GOT3 (cell line): ENCODE measurements around the gene FAM90A1.
"Not testable (repeated sequence)": the region's sequence is repeated elsewhere in the genome, so short reads cannot be mapped to it uniquely, and the experiment has no call there.

ENCODE experiments used
- DNase-seq: peaks from one replicate; lab custom pipeline; 2025; ENCODE audit warnings: mixed read lengths; lab: John Stamatoyannopoulos, UW

FAM90A1 gene

GRCh38 chr12:8226992-8227731, at the start of gene FAM90A1:
Gene FAM90A1, minus strand, starts transcription at chr12:8227618. Its CDS starts 2,786 bp downstream, at chr12:8224832.
- not testable (repeated sequence) for DNase-seq

GRCh38 chr12:8276397-8276796, 49.0 kb upstream of the FAM90A1 start:
- DNase-seq, result not testable (repeated sequence)

- DNase-seq, result not testable (repeated sequence)
Measured at GRCh38 chr12:8266706-8267105, 39.3 kb upstream of the FAM90A1 start.

GRCh38 chr12:8264236-8264635, 36.8 kb upstream of the FAM90A1 start:
- DNase-seq, result not testable (repeated sequence)

- DNase-seq, result not testable (repeated sequence)
Measured at GRCh38 chr12:8261111-8261554, 33.7 kb upstream of the FAM90A1 start.

- DNase-seq, result not testable (repeated sequence)
Measured at GRCh38 chr12:8256356-8256755, 28.9 kb upstream of the FAM90A1 start.

GRCh38 chr12:8254705-8255104, 27.3 kb upstream of the FAM90A1 start:
- DNase-seq, result not testable (repeated sequence)

- DNase-seq, result not testable (repeated sequence)
Measured at GRCh38 chr12:8252056-8252818, 24.8 kb upstream of the FAM90A1 start.

- not testable (repeated sequence) for DNase-seq
Measured at GRCh38 chr12:8251616-8252015, 24.2 kb upstream of the FAM90A1 start.

- not testable (repeated sequence) for DNase-seq
Measured at GRCh38 chr12:8246941-8247535, 19.6 kb upstream of the FAM90A1 start.

- not testable (repeated sequence) for DNase-seq
Measured at GRCh38 chr12:8243682-8244161, 16.3 kb upstream of the FAM90A1 start.

GRCh38 chr12:8242880-8243681, 15.7 kb upstream of the FAM90A1 start:
- DNase-seq, result peak; percentile 99

GRCh38 chr12:8242622-8242879, 15.1 kb upstream of the FAM90A1 start:
- not testable (repeated sequence) for DNase-seq

- DNase-seq, result peak; percentile 37
Measured at GRCh38 chr12:8241917-8242621, 14.7 kb upstream of the FAM90A1 start.

GRCh38 chr12:8240340-8241114, 13.1 kb upstream of the FAM90A1 start:
- DNase-seq, result not testable (repeated sequence)

- DNase-seq, result not testable (repeated sequence)
Measured at GRCh38 chr12:8237031-8237430, 9.6 kb upstream of the FAM90A1 start.

- not testable (repeated sequence) for DNase-seq
Measured at GRCh38 chr12:8235316-8236157, 8.1 kb upstream of the FAM90A1 start.

GRCh38 chr12:8234746-8235145, 7.3 kb upstream of the FAM90A1 start:
- not testable (repeated sequence) for DNase-seq

GRCh38 chr12:8233935-8234495, 6.6 kb upstream of the FAM90A1 start:
- DNase-seq, result not testable (repeated sequence)
